HG02970 (cell line): ENCODE results near the gene RAB40C.

Experiments
- ATAC-seq: cut with Tn5 transposase; IDR thresholded peaks from one replicate; pipeline ENCODE4 v1.9.1; 2021; ENCODE audit warnings: mild to moderate bottlenecking, moderate library complexity, moderate number of reproducible peaks; ENCODE audit not compliant: unreplicated experiment, low FRiP score

RAB40C gene

GRCh38 chr16:641326-642188 is 51.7 kb downstream of the RAB40C start, which contains the start of gene MCRIP2:
Gene MCRIP2 (plus strand): TSS chr16:641828. CDS start chr16:641992, 164 bp downstream.
- peak; percentile 48 for ATAC-seq

- peak; percentile 38 for ATAC-seq
Measured at GRCh38 chr16:642189-643049, 52.6 kb downstream of the RAB40C start.

- ATAC-seq, result no peak
Measured at GRCh38 chr16:643050-643368, 53.1 kb downstream of the RAB40C start.

GRCh38 chr16:644556-644955 is 54.7 kb downstream of the RAB40C start:
- no peak for ATAC-seq

GRCh38 chr16:645852-646678 is 56.2 kb downstream of the RAB40C start:
- ATAC-seq, result no peak

- no peak for ATAC-seq
Measured at GRCh38 chr16:646679-647172, 56.9 kb downstream of the RAB40C start.

- ATAC-seq, result no peak
Measured at GRCh38 chr16:647173-647902, 57.5 kb downstream of the RAB40C start.

GRCh38 chr16:648071-648780 is 58.4 kb downstream of the RAB40C start:
- no peak for ATAC-seq

GRCh38 chr16:648781-649589 is 59.1 kb downstream of the RAB40C start, which contains the start of gene WDR90:
Gene WDR90 (plus strand): TSS chr16:649365. CDS start chr16:649417, 52 bp downstream.
- peak; percentile 73 for ATAC-seq

GRCh38 chr16:649631-650030 is 59.8 kb downstream of the RAB40C start:
- peak; percentile 6 for ATAC-seq

GRCh38 chr16:651844-652243 is 62.0 kb downstream of the RAB40C start:
- ATAC-seq, result no peak

- ATAC-seq, result no peak
Measured at GRCh38 chr16:652454-653305, 62.8 kb downstream of the RAB40C start.

- ATAC-seq, result no peak
Measured at GRCh38 chr16:654034-654433, 64.2 kb downstream of the RAB40C start.

- ATAC-seq, result no peak
Measured at GRCh38 chr16:657487-657886, 67.6 kb downstream of the RAB40C start.

GRCh38 chr16:658679-659571 is 69.1 kb downstream of the RAB40C start:
- ATAC-seq, result no peak

- no peak for ATAC-seq
Measured at GRCh38 chr16:659618-660017, 69.8 kb downstream of the RAB40C start.
